ENCODE results near the gene WASF3.

WASF3 gene

DNA sequence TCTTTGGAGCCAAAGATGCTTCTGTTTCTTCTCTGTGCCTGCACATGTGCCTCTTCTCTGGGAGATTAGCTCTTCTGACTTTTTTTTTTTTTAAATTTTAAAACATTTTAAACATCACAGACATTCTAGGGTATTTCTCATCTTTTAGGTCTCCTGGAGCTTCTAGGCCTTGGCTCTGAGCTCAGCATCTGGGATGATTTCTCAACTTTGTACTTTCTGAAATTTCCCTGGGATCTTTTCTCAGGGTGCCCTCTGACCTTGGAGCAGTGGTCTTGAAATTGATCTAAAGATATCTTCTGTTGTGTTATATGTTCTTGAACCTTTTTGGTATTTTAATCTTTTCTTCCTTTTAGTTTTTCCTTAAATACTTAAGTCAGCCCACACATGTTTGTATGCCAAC lies 6.2 kb downstream of the WASF3 start:
- Histone ChIP-seq H3K27me3 (replicated peaks in 2 of 5; ENCODE audit: control insufficient read depth in 4 of 5, insufficient read depth in 5 of 5, low read length in 4 of 5) (peaks cover 2 to 31% (median 17%) of the 10 kb centered on the region in 5 experiments), H3K4me1 (ENCODE audit: control extremely low read depth in 1 of 4, control insufficient read depth in 4 of 4, insufficient read depth in 4 of 4, low read length in 3 of 4) (no peaks in the 10 kb centered on the region), H3K36me3 (ENCODE audit: control insufficient read depth in 4 of 4, insufficient read depth in 4 of 4, low read length in 3 of 4) (no peaks in the 10 kb centered on the region), H3K27ac (ENCODE audit: insufficient read depth in 1 of 2, low read depth in 1 of 2, low read length in 2 of 2, poor library complexity in 1 of 2, severe bottlenecking in 2 of 2) (no peak overlapping the region), H3K9me3 (ENCODE audit: control extremely low read depth in 1 of 5, control insufficient read depth in 4 of 5, insufficient read depth in 2 of 5, low read depth in 1 of 5, low read length in 4 of 5) (peaks cover 0 to 2% (median 0%) of the 10 kb centered on the region in 5 experiments), H3K4me3 (ENCODE audit: control insufficient read depth in 1 of 7, extremely low read depth in 1 of 7, insufficient read depth in 4 of 7, low read depth in 2 of 7, low read length in 6 of 7) (no peak overlapping the region)
- CTCF ChIA-PET: interaction anchor here (0.6 kb wide), 1 partner anchor 180 kb away, joined by 3 read pairs; no protein-coding TSS in a partner anchor
- no peak for DNase-seq
- POLR2A ChIA-PET: interaction anchor here (0.6 kb wide), 1 partner anchor 20 kb away, joined by 3 read pairs; no protein-coding TSS in a partner anchor

DNA sequence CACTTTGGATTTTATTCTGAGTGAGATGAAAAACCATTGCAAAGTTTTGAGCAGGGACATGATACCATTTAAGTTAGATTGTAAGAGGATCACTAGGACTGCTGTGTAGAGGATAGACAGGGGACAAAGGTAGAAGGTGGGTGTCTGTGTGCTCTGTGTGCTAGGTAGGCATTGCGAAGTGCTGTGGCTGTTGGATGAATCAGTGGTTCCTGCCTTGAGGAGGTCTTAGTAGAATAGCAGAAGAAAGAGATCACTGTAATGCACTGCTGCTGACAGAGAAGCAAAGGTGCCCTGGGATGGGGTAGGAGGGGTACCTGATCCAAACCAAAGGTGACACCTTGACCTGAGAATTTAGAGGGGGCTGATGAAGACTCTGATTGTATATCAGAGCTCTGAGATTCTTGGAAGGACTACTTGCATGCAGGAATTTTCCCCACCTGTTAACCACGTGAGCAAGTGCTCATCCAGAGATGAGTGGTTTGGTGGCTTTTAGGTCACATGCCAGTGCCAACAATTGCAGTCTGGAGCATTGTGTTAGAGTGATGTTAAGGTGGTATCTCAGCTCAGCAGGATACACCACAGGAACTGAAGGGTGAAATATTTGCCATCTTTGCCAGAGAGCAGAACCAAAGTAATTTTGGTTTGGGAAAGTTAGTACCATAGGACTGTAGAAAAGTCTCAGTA lies 10.8 kb downstream of the WASF3 start:
- POLR2A ChIA-PET: no interaction called here
- no CpG with 5 or more reads among the region's 2 CpGs for WGBS (ENCODE audit: insufficient coverage)

GRCh38 chr13:26571518-26571917 lies 14.0 kb downstream of the WASF3 start:
- ChIA-PET POLR2A (no interaction called here), CTCF (no interaction called here)
- no peak overlapping the region for H3K4me3 ChIP-seq (ENCODE audit: control insufficient read depth in 1 of 7, extremely low read depth in 1 of 7, insufficient read depth in 4 of 7, low read depth in 2 of 7, low read length in 6 of 7)
- no peaks in the 10 kb centered on the region for H3K36me3 ChIP-seq (ENCODE audit: control insufficient read depth in 4 of 4, insufficient read depth in 4 of 4, low read length in 3 of 4)
- no peak for DNase-seq
- H3K4me1 ChIP-seq (ENCODE audit: control extremely low read depth in 1 of 4, control insufficient read depth in 4 of 4, insufficient read depth in 4 of 4, low read length in 3 of 4): no peaks in the 10 kb centered on the region
- peaks cover 0 to 5% (median 0%) of the 10 kb centered on the region in 5 experiments for H3K9me3 ChIP-seq (ENCODE audit: control extremely low read depth in 1 of 5, control insufficient read depth in 4 of 5, insufficient read depth in 2 of 5, low read depth in 1 of 5, low read length in 4 of 5)
- WGBS (ENCODE audit: insufficient coverage): no CpG with 5 or more reads among the region's 3 CpGs
- peaks cover 0 to 2% (median 0%) of the 10 kb centered on the region in 5 experiments for H3K27me3 ChIP-seq (replicated peaks in 2 of 5; ENCODE audit: control insufficient read depth in 4 of 5, insufficient read depth in 5 of 5, low read length in 4 of 5)
- H3K27ac ChIP-seq (ENCODE audit: insufficient read depth in 1 of 2, low read depth in 1 of 2, low read length in 2 of 2, poor library complexity in 1 of 2, severe bottlenecking in 2 of 2): no peak overlapping the region

More for the DNA sequence above, 10.8 kb downstream of the WASF3 start:
- Histone ChIP-seq H3K36me3 (ENCODE audit: control insufficient read depth in 4 of 4, insufficient read depth in 4 of 4, low read length in 3 of 4) (no peaks in the 10 kb centered on the region), H3K4me3 (ENCODE audit: control insufficient read depth in 1 of 7, extremely low read depth in 1 of 7, insufficient read depth in 4 of 7, low read depth in 2 of 7, low read length in 6 of 7) (no peak overlapping the region), H3K4me1 (ENCODE audit: control extremely low read depth in 1 of 4, control insufficient read depth in 4 of 4, insufficient read depth in 4 of 4, low read length in 3 of 4) (no peaks in the 10 kb centered on the region), H3K9me3 (ENCODE audit: control extremely low read depth in 1 of 5, control insufficient read depth in 4 of 5, insufficient read depth in 2 of 5, low read depth in 1 of 5, low read length in 4 of 5) (peaks cover 0 to 2% (median 0%) of the 10 kb centered on the region in 5 experiments), H3K27ac (ENCODE audit: insufficient read depth in 1 of 2, low read depth in 1 of 2, low read length in 2 of 2, poor library complexity in 1 of 2, severe bottlenecking in 2 of 2) (no peak overlapping the region), H3K27me3 (replicated peaks in 2 of 5; ENCODE audit: control insufficient read depth in 4 of 5, insufficient read depth in 5 of 5, low read length in 4 of 5) (peaks cover 0 to 2% (median 0%) of the 10 kb centered on the region in 5 experiments)
- CTCF ChIA-PET: no interaction called here
- DNase-seq: no peak

- H3K4me3 ChIP-seq (ENCODE audit: control insufficient read depth in 1 of 7, extremely low read depth in 1 of 7, insufficient read depth in 4 of 7, low read depth in 2 of 7, low read length in 6 of 7): no peak overlapping the region
- no peaks in the 10 kb centered on the region for H3K4me1 ChIP-seq (ENCODE audit: control extremely low read depth in 1 of 4, control insufficient read depth in 4 of 4, insufficient read depth in 4 of 4, low read length in 3 of 4)
- ChIA-PET CTCF (no interaction called here), POLR2A (no interaction called here)
- DNase-seq: no peak
- WGBS (ENCODE audit: insufficient coverage): 100% methylated on average over 1 of the region's 2 CpGs
- peaks cover 0 to 13% (median 2%) of the 10 kb centered on the region in 5 experiments for H3K9me3 ChIP-seq (ENCODE audit: control extremely low read depth in 1 of 5, control insufficient read depth in 4 of 5, insufficient read depth in 2 of 5, low read depth in 1 of 5, low read length in 4 of 5)
- no peak overlapping the region for H3K27ac ChIP-seq (ENCODE audit: insufficient read depth in 1 of 2, low read depth in 1 of 2, low read length in 2 of 2, poor library complexity in 1 of 2, severe bottlenecking in 2 of 2)
- no peaks in the 10 kb centered on the region for H3K27me3 ChIP-seq (replicated peaks in 2 of 5; ENCODE audit: control insufficient read depth in 4 of 5, insufficient read depth in 5 of 5, low read length in 4 of 5)
- H3K36me3 ChIP-seq (ENCODE audit: control insufficient read depth in 4 of 4, insufficient read depth in 4 of 4, low read length in 3 of 4): no peaks in the 10 kb centered on the region
Observed at GRCh38 chr13:26575244-26575643, 17.8 kb downstream of the WASF3 start.

GRCh38 chr13:26579580-26579979 lies 22.1 kb downstream of the WASF3 start:
- WGBS (ENCODE audit: insufficient coverage): no CpG with 5 or more reads among the region's 1 CpG
- ChIA-PET POLR2A (no interaction called here), CTCF (no interaction called here)
- no peak for DNase-seq
- Histone ChIP-seq H3K4me1 (ENCODE audit: control extremely low read depth in 1 of 4, control insufficient read depth in 4 of 4, insufficient read depth in 4 of 4, low read length in 3 of 4) (no peaks in the 10 kb centered on the region), H3K4me3 (ENCODE audit: control insufficient read depth in 1 of 7, extremely low read depth in 1 of 7, insufficient read depth in 4 of 7, low read depth in 2 of 7, low read length in 6 of 7) (no peak overlapping the region), H3K9me3 (ENCODE audit: control extremely low read depth in 1 of 5, control insufficient read depth in 4 of 5, insufficient read depth in 2 of 5, low read depth in 1 of 5, low read length in 4 of 5) (peaks cover 0 to 13% (median 2%) of the 10 kb centered on the region in 5 experiments), H3K27ac (ENCODE audit: insufficient read depth in 1 of 2, low read depth in 1 of 2, low read length in 2 of 2, poor library complexity in 1 of 2, severe bottlenecking in 2 of 2) (no peak overlapping the region), H3K27me3 (replicated peaks in 2 of 5; ENCODE audit: control insufficient read depth in 4 of 5, insufficient read depth in 5 of 5, low read length in 4 of 5) (peaks cover 0 to 3% (median 0%) of the 10 kb centered on the region in 5 experiments), H3K36me3 (ENCODE audit: control insufficient read depth in 4 of 4, insufficient read depth in 4 of 4, low read length in 3 of 4) (no peaks in the 10 kb centered on the region)

- ChIA-PET POLR2A (interaction anchor here (0.7 kb wide), 1 partner anchor 433 kb away, joined by 4 read pairs; no protein-coding TSS in a partner anchor), CTCF (no interaction called here)
- Histone ChIP-seq H3K4me3 (ENCODE audit: control insufficient read depth in 1 of 7, extremely low read depth in 1 of 7, insufficient read depth in 4 of 7, low read depth in 2 of 7, low read length in 6 of 7) (no peak overlapping the region), H3K27ac (ENCODE audit: insufficient read depth in 1 of 2, low read depth in 1 of 2, low read length in 2 of 2, poor library complexity in 1 of 2, severe bottlenecking in 2 of 2) (no peak overlapping the region), H3K27me3 (replicated peaks in 2 of 5; ENCODE audit: control insufficient read depth in 4 of 5, insufficient read depth in 5 of 5, low read length in 4 of 5) (peaks cover 0 to 3% (median 0%) of the 10 kb centered on the region in 5 experiments), H3K4me1 (ENCODE audit: control extremely low read depth in 1 of 4, control insufficient read depth in 4 of 4, insufficient read depth in 4 of 4, low read length in 3 of 4) (no peaks in the 10 kb centered on the region), H3K9me3 (ENCODE audit: control extremely low read depth in 1 of 5, control insufficient read depth in 4 of 5, insufficient read depth in 2 of 5, low read depth in 1 of 5, low read length in 4 of 5) (peaks cover 0 to under 1% (median 0%) of the 10 kb centered on the region in 5 experiments), H3K36me3 (ENCODE audit: control insufficient read depth in 4 of 4, insufficient read depth in 4 of 4, low read length in 3 of 4) (no peaks in the 10 kb centered on the region)
- 100% methylated on average over 2 of the region's 2 CpGs for WGBS (ENCODE audit: insufficient coverage)
- DNase-seq: no peak
Observed at GRCh38 chr13:26583662-26584061, 26.2 kb downstream of the WASF3 start.

GRCh38 chr13:26584713-26585112 lies 27.2 kb downstream of the WASF3 start:
- no peak overlapping the region for H3K27ac ChIP-seq (ENCODE audit: insufficient read depth in 1 of 2, low read depth in 1 of 2, low read length in 2 of 2, poor library complexity in 1 of 2, severe bottlenecking in 2 of 2)
- H3K4me3 ChIP-seq (ENCODE audit: control insufficient read depth in 1 of 7, extremely low read depth in 1 of 7, insufficient read depth in 4 of 7, low read depth in 2 of 7, low read length in 6 of 7): no peak overlapping the region
- peaks cover 0 to 6% (median 2%) of the 10 kb centered on the region in 4 experiments for H3K4me1 ChIP-seq (ENCODE audit: control extremely low read depth in 1 of 4, control insufficient read depth in 4 of 4, insufficient read depth in 4 of 4, low read length in 3 of 4)
- POLR2A ChIA-PET: no interaction called here
- no peak for DNase-seq
- CTCF ChIA-PET: interaction anchor here (0.6 to 1.4 kb wide), 3 partner anchors 9 to 197 kb away, joined by 3 to 6 read pairs (median 4); no protein-coding TSS in a partner anchor
- 94% methylated on average over 2 of the region's 2 CpGs for WGBS (ENCODE audit: insufficient coverage)
- H3K9me3 ChIP-seq (ENCODE audit: control extremely low read depth in 1 of 5, control insufficient read depth in 4 of 5, insufficient read depth in 2 of 5, low read depth in 1 of 5, low read length in 4 of 5): no peaks in the 10 kb centered on the region
- H3K27me3 ChIP-seq (replicated peaks in 2 of 5; ENCODE audit: control insufficient read depth in 4 of 5, insufficient read depth in 5 of 5, low read length in 4 of 5): peaks cover 0 to 3% (median 0%) of the 10 kb centered on the region in 5 experiments
- no peaks in the 10 kb centered on the region for H3K36me3 ChIP-seq (ENCODE audit: control insufficient read depth in 4 of 4, insufficient read depth in 4 of 4, low read length in 3 of 4)
